SJCRH30 (cell line): ENCODE results near the gene IMP4. TPM values are rescaled to one million over a fixed set of nuclear protein-coding genes. Genes with fewer than 3 reads are reported as not detected.

Experiments
- DNase-seq, 2 experiments: peaks; one replicate each; pipeline ENCODE4 v3.0.0-alpha.2; 2015 to 2020
- H3K27ac ChIP-seq: fragments of 250-450 bp; sonication (Bioruptor Pico); 2 replicates; pipeline ENCODE4 v1.5.1; 2020; ENCODE audit warnings: mild to moderate bottlenecking, moderate library complexity
- H3K27me3 ChIP-seq: fragments of 250-450 bp; sonication (Bioruptor Pico); 2 replicates; pipeline ENCODE4 v1.5.1; 2020; ENCODE audit warnings: mild to moderate bottlenecking, moderate library complexity
- H3K36me3 ChIP-seq: fragments of 250-450 bp; sonication (Bioruptor Pico); 2 replicates; pipeline ENCODE4 v1.5.1; 2020; ENCODE audit warnings: mild to moderate bottlenecking, moderate library complexity
- H3K4me1 ChIP-seq: fragments of 250-450 bp; sonication (Bioruptor Pico); 2 replicates; pipeline ENCODE4 v1.5.1; 2020; ENCODE audit warnings: mild to moderate bottlenecking, moderate library complexity
- H3K4me3 ChIP-seq: fragments of 250-450 bp; sonication (Bioruptor Pico); 2 replicates; pipeline ENCODE4 v1.5.1; 2020; ENCODE audit warnings: mild to moderate bottlenecking, moderate library complexity
- H3K9me3 ChIP-seq: fragments of 250-450 bp; sonication (Bioruptor Pico); replicated peaks from 2 replicates; pipeline ENCODE4 v1.5.1; 2020; ENCODE audit warnings: mild to moderate bottlenecking, moderate library complexity
- total RNA-seq: library from RNA; depleted of rRNA; stranded (reverse); fragments of >200 nt; shearing (Covaris generic); gene quantifications from 2 replicates; pipeline ENCODE4 v1.2.3, GENCODE V29; 2014; rRNA removed

Gene IMP4, protein sequence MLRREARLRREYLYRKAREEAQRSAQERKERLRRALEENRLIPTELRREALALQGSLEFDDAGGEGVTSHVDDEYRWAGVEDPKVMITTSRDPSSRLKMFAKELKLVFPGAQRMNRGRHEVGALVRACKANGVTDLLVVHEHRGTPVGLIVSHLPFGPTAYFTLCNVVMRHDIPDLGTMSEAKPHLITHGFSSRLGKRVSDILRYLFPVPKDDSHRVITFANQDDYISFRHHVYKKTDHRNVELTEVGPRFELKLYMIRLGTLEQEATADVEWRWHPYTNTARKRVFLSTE
- total RNA-seq = 74.0 and 77.6 TPM in 2 replicates

DNA sequence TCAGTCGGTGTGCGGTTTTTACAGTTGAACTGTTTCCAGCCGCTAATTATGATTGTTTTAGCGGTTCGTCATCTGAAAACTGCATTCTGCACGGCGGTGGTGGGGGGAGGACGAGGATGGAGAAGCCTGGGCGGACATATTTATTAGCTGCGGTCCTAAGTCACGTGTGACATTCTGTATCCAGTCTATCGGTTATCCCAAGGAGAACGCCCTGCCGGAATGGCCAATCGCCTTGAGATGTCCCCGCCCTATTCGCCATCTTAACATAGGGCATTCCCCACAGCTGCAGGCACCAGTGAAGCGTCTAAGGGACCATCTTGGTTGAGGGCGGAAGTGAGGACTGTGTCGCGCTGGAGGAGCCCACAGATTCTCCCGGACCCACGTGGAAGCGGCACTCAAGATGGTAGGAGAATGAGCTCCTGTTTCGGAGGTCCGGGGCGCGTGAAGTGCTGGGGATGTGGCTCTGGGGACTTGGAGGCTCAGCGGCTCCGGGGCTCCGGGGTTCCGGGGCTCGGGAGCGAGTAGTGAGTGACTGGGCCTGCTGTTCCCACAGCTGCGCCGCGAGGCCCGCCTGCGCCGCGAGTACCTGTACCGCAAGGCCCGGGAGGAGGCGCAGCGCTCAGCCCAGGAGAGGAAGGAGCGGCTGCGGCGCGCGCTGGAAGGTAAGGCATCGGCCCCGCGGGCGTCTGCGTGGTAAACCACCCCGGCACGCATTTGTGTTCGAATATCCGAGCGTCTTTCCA, at the start of gene IMP4:
TSS of gene IMP4 (plus strand) at position 365 of the 743 bp plus-strand sequence. CDS start at position 401, 36 bp downstream.
- no peaks in the 10 kb centered on the region for H3K27me3 ChIP-seq
- peaks cover 28% of the 10 kb centered on the region for H3K36me3 ChIP-seq

DNA sequence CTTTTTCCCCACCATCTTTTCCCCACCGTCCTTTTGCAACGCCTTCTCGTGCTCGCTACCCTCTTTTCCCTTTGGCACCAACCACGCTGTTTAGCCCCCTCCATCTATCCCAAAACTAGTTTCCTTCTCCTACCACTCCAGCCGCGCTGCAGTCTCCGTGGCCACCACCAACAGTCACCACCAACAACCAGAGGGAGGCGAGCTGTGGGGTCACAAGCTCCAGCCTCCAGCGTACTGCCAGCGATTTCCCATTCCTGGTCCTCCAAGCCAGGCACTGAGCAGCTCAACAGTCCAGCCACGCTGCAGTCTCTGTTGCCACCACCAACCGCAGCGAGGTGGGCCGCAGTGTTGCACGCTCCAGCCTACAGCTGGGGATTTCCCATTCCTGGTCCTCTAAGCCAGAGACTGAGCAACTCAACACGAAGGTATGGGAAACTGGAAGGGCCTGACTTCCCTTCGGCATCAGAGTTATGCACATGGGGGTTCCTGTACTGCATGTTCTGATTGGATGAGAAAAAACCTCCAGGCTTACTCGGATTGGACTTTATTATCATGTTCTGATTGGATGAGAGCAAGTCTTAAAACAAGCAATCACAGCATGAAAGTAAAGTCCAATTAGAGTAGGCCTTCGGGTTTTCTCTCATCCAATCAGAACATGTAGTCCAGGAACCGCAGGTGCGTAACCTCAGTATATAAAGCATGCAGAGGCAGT, 42.3 kb upstream of the IMP4 start:
- Histone ChIP-seq H3K27ac (no peak overlapping the region), H3K4me1 (no peaks in the 10 kb centered on the region), H3K9me3 (no peaks in the 10 kb centered on the region), H3K4me3 (no peak overlapping the region), H3K27me3 (peaks cover 3% of the 10 kb centered on the region; the same call in 1 of the 2 replicates), H3K36me3 (no peaks in the 10 kb centered on the region)
- DNase-seq = no peak

More for the DNA sequence above, at the start of gene IMP4:
- peak within 1 kb of the TSS; percentile 89 for H3K4me3 ChIP-seq
- H3K9me3 ChIP-seq = no peaks in the 10 kb centered on the region
- DNase-seq = peak; percentile 98 to 99
- peak within 1 kb of the TSS; percentile 91 for H3K27ac ChIP-seq
- peaks cover 3% of the 10 kb centered on the region; the same call in 1 of the 2 replicates for H3K4me1 ChIP-seq

DNA sequence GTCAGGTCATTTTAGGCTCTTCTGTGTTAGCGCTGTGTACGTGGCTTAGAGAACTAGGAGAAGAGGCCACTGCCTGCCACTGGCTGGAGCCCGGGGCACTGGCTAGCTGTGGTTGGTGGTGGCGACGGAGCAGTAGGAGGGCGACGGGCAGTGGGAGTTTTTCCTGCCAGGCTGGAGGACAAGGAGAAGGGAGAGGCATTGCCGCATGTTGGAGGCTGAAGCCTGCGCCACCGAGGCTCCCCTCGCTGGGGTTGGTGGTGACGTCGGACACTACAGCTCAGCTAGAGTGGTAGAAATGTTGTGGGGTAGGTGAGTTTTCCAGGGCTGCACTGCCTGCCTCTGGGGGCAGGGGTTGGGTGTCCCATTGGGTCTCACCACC, 41.7 kb upstream of the IMP4 start:
- H3K9me3 ChIP-seq = no peaks in the 10 kb centered on the region
- no peak overlapping the region for H3K4me3 ChIP-seq
- no peak for DNase-seq
- H3K36me3 ChIP-seq = no peaks in the 10 kb centered on the region
- H3K27me3 ChIP-seq = peaks cover 3% of the 10 kb centered on the region; the same call in 1 of the 2 replicates
- no peaks in the 10 kb centered on the region for H3K4me1 ChIP-seq
- no peak overlapping the region for H3K27ac ChIP-seq

DNA sequence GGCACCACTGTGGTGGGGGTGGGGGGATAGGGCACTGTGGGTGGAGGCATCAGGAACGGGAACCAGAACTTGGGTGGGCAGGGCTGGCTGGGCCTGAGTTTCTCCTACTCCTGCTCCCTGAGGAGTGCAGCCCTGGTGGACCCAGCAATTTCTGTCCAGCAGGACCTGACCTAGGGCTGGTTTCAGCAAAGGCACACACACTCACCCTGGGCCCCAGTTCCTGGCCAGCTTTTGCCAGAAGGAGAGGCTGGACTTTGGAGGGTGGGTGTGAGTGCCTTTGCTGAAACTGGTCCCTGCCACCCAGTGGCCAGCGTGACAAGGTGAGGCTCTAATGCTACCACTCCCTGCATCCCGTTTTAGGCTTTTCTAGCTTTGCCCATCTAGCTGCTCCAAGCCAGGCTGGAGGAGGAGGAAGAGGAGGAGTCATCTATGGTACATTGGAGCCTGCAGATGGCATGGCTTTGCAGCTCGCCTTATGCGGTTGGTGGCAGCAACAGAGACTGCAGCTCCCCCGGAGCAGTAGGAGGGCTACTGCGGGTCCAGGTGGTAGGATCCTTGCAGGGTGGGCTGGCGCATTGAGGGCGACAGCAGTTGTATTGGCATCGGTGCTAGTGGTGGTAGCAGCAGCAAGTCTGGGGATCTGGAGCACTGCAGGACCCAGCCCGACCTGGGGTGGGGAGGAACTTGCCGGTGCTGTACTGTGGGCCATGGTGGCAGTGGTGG, 40.4 kb upstream of the IMP4 start:
- Histone ChIP-seq H3K4me1 (no peaks in the 10 kb centered on the region), H3K4me3 (no peak overlapping the region), H3K36me3 (no peaks in the 10 kb centered on the region), H3K27ac (no peak overlapping the region), H3K27me3 (peaks cover 3% of the 10 kb centered on the region; the same call in 1 of the 2 replicates), H3K9me3 (no peaks in the 10 kb centered on the region)
- DNase-seq = no peak

DNA sequence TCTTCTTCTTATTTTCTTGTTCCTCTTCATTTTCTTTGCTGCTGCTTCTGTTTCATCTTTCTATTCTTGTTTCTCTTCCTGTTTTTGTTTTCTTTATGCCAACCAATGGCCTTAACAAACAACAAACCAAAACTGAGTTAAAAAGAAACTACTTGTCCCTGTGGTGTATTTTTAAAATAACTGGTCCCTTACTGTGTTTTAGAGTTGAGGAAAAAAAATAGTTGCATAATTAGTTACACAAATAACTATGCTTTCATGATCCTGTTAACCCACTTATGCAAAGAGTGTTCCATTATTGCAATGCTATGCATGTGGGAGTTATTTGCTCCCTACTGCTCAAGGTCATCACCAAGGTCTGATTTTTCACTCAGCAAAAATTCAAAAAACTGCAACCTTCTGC, 39.5 kb upstream of the IMP4 start:
- no peak overlapping the region for H3K27ac ChIP-seq
- peaks cover 3% of the 10 kb centered on the region; the same call in 1 of the 2 replicates for H3K27me3 ChIP-seq
- no peak overlapping the region for H3K4me3 ChIP-seq
- no peaks in the 10 kb centered on the region for H3K36me3 ChIP-seq
- no peaks in the 10 kb centered on the region for H3K9me3 ChIP-seq
- no peaks in the 10 kb centered on the region for H3K4me1 ChIP-seq
- no peak for DNase-seq

DNA sequence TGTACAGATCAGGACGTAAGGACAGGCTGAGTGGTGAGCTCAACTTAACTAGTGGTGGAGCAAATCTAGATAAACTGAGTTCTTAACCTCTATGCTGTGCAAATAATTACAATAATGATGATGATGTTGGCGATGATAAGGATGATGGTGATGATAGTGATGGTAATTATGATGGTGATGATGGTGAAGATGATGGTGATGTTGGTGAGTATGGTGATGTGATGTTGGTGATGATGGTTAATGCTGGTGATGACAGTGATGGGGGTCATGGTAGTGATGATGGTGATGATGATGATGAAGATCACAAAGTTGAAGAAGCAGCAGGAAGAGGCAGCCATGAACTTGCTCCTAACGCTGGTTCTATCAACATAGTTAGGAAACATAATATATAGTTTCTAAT, 38.0 kb upstream of the IMP4 start:
- Histone ChIP-seq H3K36me3 (no peaks in the 10 kb centered on the region), H3K27me3 (peaks cover 1% of the 10 kb centered on the region; the same call in 1 of the 2 replicates), H3K27ac (no peak overlapping the region), H3K9me3 (no peaks in the 10 kb centered on the region), H3K4me3 (no peak overlapping the region), H3K4me1 (no peaks in the 10 kb centered on the region)
- no peak for DNase-seq

DNA sequence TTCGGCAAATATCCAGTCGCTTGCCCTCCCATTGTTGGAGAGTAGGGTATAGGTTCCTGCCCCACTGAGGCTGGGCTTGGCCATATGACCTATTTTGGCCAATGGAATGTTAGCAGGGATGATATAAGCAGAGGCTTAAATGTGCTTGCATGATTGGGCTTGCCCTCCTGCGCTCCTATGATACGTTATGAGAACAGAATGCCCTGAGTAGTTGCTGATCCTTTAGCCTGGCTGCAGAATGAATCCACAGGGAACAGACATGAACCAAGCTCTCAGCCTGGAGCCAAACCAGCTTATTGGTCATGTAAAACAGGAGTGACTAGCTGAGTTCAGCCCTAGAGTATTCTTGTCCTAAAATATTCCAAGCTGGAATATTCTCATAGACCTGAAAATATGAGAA, 34.8 kb upstream of the IMP4 start:
- Histone ChIP-seq H3K4me1 (no peaks in the 10 kb centered on the region), H3K27ac (no peak overlapping the region)

DNA sequence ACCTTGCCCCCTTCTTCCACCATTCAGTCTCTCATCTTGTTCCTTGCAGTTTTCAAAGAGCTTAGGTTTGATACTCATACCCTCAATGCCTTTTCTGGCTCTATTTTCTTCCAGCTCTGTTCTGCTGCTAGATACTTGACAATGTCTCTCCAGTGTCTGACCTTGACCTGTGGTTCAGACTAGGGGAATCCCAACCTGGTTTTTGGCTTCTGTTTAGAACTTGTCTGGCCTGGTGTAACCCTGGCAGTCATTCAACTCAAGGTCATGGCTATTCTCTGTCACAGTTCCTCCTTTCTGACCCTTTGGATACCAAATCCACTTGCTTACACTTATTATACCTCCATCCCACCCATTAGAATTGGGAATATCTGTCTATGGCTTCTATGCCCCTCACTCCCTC, 31.8 kb upstream of the IMP4 start:
- Histone ChIP-seq H3K36me3 (no peaks in the 10 kb centered on the region), H3K4me3 (no peak overlapping the region), H3K4me1 (no peaks in the 10 kb centered on the region), H3K27ac (no peak overlapping the region), H3K9me3 (no peaks in the 10 kb centered on the region), H3K27me3 (no peaks in the 10 kb centered on the region)
- DNase-seq = no peak

More for the DNA sequence above, 34.8 kb upstream of the IMP4 start:
- Histone ChIP-seq H3K4me3 (no peak overlapping the region), H3K36me3 (no peaks in the 10 kb centered on the region), H3K9me3 (no peaks in the 10 kb centered on the region), H3K27me3 (no peaks in the 10 kb centered on the region; the same call in 1 of the 2 replicates)
- DNase-seq = no peak

DNA sequence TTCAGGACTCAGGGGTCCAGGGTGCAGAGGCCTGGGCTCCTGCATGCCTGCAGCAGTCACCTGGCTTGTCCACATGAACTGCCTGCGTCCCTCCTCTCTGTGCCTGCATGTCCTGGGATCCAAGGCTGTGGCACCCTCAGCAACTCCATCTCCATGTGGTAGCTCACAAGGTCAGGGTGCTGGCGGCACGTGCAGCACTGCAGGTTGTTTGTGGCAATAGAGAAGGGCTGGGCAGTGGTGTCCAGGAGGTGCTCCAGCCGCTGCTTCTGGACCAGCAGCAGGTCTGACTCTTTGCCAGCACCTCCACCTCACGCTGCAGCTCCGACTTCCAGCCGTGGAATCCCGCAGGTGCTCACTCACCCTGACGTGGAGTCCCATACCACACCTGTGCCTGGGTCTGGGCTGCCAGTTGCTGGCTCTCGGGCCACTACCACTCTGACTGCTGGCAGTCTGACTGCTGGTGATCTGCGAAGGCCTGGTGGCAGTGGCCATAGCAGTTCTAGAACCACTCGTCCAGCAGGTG, 28.8 kb upstream of the IMP4 start:
- Histone ChIP-seq H3K4me3 (no peak overlapping the region), H3K27ac (no peak overlapping the region), H3K27me3 (peaks cover 3% of the 10 kb centered on the region; the same call in 1 of the 2 replicates), H3K4me1 (no peaks in the 10 kb centered on the region), H3K36me3 (no peaks in the 10 kb centered on the region), H3K9me3 (no peaks in the 10 kb centered on the region)
- no peak for DNase-seq

DNA sequence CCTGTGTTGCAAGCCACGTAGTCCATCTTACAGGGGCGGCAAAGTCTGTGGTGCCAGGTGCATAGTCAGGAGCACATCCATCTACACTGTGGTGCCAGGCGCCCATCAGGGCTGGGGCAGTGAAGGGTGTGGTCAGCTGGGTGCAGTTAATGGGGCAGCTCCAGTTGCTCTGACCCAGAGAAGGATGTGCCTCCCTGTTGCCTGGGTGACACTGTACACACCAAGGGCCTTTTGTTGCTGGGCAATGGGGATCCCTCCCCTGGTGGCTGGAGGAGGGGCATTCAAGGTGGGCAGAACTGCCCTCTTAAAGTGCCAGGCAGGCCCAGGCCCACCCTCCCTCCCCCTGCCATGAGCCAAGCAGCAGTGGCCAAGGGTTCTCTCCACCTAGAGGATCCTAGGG, 28.3 kb upstream of the IMP4 start:
- peaks cover 3% of the 10 kb centered on the region; the same call in 1 of the 2 replicates for H3K27me3 ChIP-seq
- no peak overlapping the region for H3K4me3 ChIP-seq
- H3K36me3 ChIP-seq = no peaks in the 10 kb centered on the region
- no peaks in the 10 kb centered on the region for H3K9me3 ChIP-seq
- no peaks in the 10 kb centered on the region for H3K4me1 ChIP-seq
- no peak overlapping the region for H3K27ac ChIP-seq
- no peak for DNase-seq

DNA sequence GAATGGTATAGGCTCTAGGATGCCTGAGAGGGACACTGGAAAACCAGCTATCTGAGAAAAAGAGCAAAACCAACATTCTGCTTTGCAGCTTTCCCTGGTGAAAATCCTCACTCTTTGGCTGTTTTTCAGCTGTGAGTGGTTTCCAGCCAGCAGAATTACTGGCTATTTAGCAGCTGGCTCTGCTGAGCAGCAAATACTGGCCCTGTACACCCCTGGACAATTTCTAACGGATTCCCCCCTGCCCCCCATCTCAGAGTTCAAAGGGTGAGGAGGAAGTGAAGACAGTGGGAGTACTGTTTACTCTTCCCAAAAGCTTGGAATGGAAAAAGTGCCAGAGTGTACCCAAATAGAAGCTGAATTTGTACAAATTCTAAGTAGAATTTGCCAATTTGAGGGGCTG, 26.1 kb upstream of the IMP4 start:
- no peaks in the 10 kb centered on the region for H3K36me3 ChIP-seq
- H3K4me1 ChIP-seq = no peaks in the 10 kb centered on the region
- no peak for DNase-seq
- no peaks in the 10 kb centered on the region for H3K9me3 ChIP-seq
- H3K4me3 ChIP-seq = no peak overlapping the region
- peaks cover 3% of the 10 kb centered on the region; the same call in 1 of the 2 replicates for H3K27me3 ChIP-seq
- H3K27ac ChIP-seq = no peak overlapping the region

DNA sequence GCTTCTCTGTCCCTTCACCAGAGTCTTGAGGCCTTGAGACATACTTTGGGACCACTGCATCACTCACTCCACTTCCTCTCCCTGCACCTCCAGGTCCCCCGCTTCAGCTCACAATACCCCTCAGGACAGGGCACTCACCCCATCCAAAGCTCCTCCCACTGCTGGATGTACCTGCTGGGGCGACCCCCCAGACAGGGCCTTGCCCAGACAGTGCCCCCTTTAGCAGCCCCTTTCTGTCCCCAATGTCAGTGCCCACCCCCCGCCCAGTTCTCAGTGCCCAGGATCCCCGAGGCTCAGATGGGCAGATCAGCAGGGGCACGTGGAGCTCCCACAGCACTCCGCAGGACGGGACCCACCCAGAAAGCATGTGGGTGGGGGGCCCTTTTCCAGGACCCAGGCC, 23.8 kb upstream of the IMP4 start:
- H3K4me3 ChIP-seq = no peak overlapping the region
- H3K27ac ChIP-seq = no peak overlapping the region
- no peaks in the 10 kb centered on the region for H3K36me3 ChIP-seq
- H3K4me1 ChIP-seq = no peaks in the 10 kb centered on the region
- H3K9me3 ChIP-seq = no peaks in the 10 kb centered on the region
- H3K27me3 ChIP-seq = peaks cover 8% of the 10 kb centered on the region; the same call in 1 of the 2 replicates
- no peak for DNase-seq

DNA sequence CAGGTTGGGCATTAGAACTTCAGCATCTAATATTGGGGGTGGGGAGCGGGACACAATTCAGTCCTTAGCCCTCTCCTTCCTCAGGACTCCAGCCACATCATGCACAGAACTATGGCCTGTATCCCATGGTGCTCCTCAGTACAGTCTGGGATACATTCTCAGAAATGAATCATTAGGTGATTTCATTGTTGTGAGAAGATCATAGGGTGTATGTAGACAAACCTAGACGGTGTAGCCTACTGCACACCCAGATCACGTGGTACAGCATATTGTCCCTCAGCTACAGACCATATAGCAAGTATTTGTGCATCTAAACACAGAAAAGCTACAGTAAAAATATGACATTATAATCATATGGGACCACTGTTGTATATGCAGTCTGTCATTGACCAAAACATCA, 23.2 kb upstream of the IMP4 start:
- no peak for DNase-seq
- H3K4me3 ChIP-seq = no peak overlapping the region
- peaks cover 8% of the 10 kb centered on the region; the same call in 1 of the 2 replicates for H3K27me3 ChIP-seq
- H3K4me1 ChIP-seq = no peaks in the 10 kb centered on the region
- no peaks in the 10 kb centered on the region for H3K36me3 ChIP-seq
- H3K27ac ChIP-seq = no peak overlapping the region
- H3K9me3 ChIP-seq = no peaks in the 10 kb centered on the region
